ENCODE measurements around the gene MRPL20. TPM values are rescaled to one million over a fixed set of nuclear protein-coding genes. Genes with fewer than 3 reads are reported as not detected.

Gene MRPL20
- total RNA-seq, 1 donor, result 53.9 TPM

DNA sequence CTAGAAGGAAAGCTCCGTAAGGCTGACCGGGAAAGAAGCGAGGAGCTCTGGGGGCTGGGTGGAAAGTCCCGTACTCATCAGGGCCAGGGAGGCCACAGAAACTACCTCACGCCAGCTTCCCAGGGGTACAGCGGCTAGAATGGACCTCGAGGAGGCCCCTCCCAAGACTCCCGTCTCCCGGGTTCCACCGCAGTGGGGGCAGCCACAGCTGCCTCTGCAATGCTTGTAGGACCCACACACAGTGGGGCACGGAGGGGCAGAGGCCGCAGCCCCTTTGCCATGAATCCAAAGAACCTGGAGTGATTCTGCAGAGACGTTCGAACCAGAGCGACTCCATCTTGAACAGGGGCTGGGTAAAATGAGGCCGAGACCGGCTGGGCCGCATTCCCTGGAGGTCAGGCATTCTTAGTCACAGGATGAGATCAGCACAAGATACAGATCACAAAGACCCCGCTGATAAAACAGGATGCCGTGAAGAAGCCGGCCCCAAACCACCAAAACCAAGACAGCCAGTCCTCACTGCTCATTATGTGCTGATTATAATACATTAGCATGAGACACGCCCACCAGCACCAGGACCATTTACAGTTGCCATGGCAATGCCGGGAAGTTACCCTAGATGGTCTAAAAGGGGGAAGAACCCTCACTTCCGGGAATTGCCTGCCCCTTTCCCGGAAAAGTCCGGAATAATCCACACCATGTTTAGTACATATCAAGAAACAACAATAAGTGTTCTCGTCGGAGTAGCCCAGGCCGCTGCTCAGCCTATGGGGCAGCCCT lies 15.6 kb upstream of the MRPL20 start:
- Histone ChIP-seq H3K79me2 (ENCODE audit: insufficient read depth, low read length) (no peaks in the 10 kb centered on the region), H3K36me3 (ENCODE audit: insufficient read depth, low read length) (no peaks in the 10 kb centered on the region), H3K27ac (ENCODE audit: low read depth, low read length) (no peak overlapping the region), H3K4me1 (ENCODE audit: insufficient read depth, low read length) (peaks cover 7% of the 10 kb centered on the region), H3K4me3 (ENCODE audit: insufficient read depth, low read length) (no peak overlapping the region), H3K4me2 (ENCODE audit: insufficient read depth, low read length) (peak overlapping the region; percentile 20), H3K27me3 (ENCODE audit: insufficient read depth, low read length) (no peaks in the 10 kb centered on the region), H3K9me3 (ENCODE audit: low read depth, low read length) (no peaks in the 10 kb centered on the region), H4K20me1 (ENCODE audit: insufficient read depth, low read length) (no peaks in the 10 kb centered on the region), H2AFZ (ENCODE audit: low read length) (peak overlapping the region; percentile 51)
- no peak for TF ChIP-seq CTCF (IDR thresholded peaks at IDR 0.05; ENCODE audit: extremely low read depth, low read depth, low read length)
- DNase-seq (ENCODE audit: insufficient read length, low spot score, missing footprints), result peak; percentile 94

- TF ChIP-seq CTCF (IDR thresholded peaks at IDR 0.05; ENCODE audit: extremely low read depth, low read depth, low read length), result no peak
- no peaks in the 10 kb centered on the region for H4K20me1 ChIP-seq (ENCODE audit: insufficient read depth, low read length)
- H3K9me3 ChIP-seq (ENCODE audit: low read depth, low read length), result no peaks in the 10 kb centered on the region
- no peak overlapping the region for H3K27ac ChIP-seq (ENCODE audit: low read depth, low read length)
- H3K79me2 ChIP-seq (ENCODE audit: insufficient read depth, low read length), result no peaks in the 10 kb centered on the region
- no peaks in the 10 kb centered on the region for H3K36me3 ChIP-seq (ENCODE audit: insufficient read depth, low read length)
- no peaks in the 10 kb centered on the region for H3K27me3 ChIP-seq (ENCODE audit: insufficient read depth, low read length)
- H3K4me3 ChIP-seq (ENCODE audit: insufficient read depth, low read length), result no peak overlapping the region
- DNase-seq (ENCODE audit: insufficient read length, low spot score, missing footprints), result peak; percentile 83
- H2AFZ ChIP-seq (ENCODE audit: low read length), result no peak overlapping the region
- H3K4me2 ChIP-seq (ENCODE audit: insufficient read depth, low read length), result no peak overlapping the region
- peaks cover 7% of the 10 kb centered on the region for H3K4me1 ChIP-seq (ENCODE audit: insufficient read depth, low read length)
Observed at GRCh38 chr1:1421907-1422464, 14.9 kb upstream of the MRPL20 start.

- Histone ChIP-seq H3K4me2 (ENCODE audit: insufficient read depth, low read length) (peak within 1 kb of the TSS; percentile 48), H3K4me3 (ENCODE audit: insufficient read depth, low read length) (peak within 1 kb of the TSS; percentile 43), H3K4me1 (ENCODE audit: insufficient read depth, low read length) (peaks cover 7% of the 10 kb centered on the region), H4K20me1 (ENCODE audit: insufficient read depth, low read length) (no peaks in the 10 kb centered on the region), H3K79me2 (ENCODE audit: insufficient read depth, low read length) (no peaks in the 10 kb centered on the region), H3K27ac (ENCODE audit: low read depth, low read length) (no peak within 1 kb of the TSS), H3K27me3 (ENCODE audit: insufficient read depth, low read length) (no peaks in the 10 kb centered on the region), H3K36me3 (ENCODE audit: insufficient read depth, low read length) (no peaks in the 10 kb centered on the region), H3K9me3 (ENCODE audit: low read depth, low read length) (no peaks in the 10 kb centered on the region), H2AFZ (ENCODE audit: low read length) (no peak within 1 kb of the TSS)
- peak; percentile 76 for DNase-seq (ENCODE audit: insufficient read length, low spot score, missing footprints)
- no peak for TF ChIP-seq CTCF (IDR thresholded peaks at IDR 0.05; ENCODE audit: extremely low read depth, low read depth, low read length)
Observed at GRCh38 chr1:1421147-1421906, 14.2 kb upstream of the MRPL20 start, which contains the start of gene ANKRD65. ANKRD65 (minus strand) TSS chr1:1421276; CDS start chr1:1421005, 271 bp downstream.
